Measurements from ENCODE around the gene TYW3.

The TYW3 gene

DNA sequence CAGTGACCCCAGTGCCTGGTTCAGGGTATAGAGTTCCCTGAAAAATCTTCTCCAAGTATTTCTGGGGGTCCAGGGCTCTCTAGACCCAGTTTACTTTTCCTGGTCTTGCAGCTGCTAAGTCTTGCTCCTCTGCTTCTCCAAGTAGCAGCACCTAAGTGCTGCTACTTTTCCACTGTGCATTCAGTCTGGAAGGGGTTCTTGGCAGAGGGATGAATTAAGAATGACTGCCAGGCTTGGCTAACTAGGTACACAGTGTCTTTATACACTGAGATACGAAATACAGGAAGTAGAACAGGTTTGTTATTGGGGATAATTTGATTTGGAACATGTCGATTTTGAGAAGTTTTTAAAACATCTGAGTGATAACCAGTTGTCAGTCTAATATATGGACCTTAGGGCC is 35.1 kb upstream of the TYW3 start:
- Histone ChIP-seq H3K9me3 (ENCODE audit: control insufficient read depth, low read length) (no peaks in the 10 kb centered on the region), H3K4me2 (ENCODE audit: low read length, poor library complexity, severe bottlenecking) (no peak overlapping the region), H2BK5ac (ENCODE audit: low read depth, low read length, poor library complexity, severe bottlenecking) (no peak overlapping the region), H4K8ac (ENCODE audit: low read length) (no peak overlapping the region), H2BK15ac (ENCODE audit: low read depth, poor library complexity, severe bottlenecking) (no peak overlapping the region), H3K9ac (ENCODE audit: low read length) (no peak overlapping the region), H3K23ac (ENCODE audit: low read length in 2 of 2) (no peak overlapping the region), H3K27me3 (ENCODE audit: control insufficient read depth in 1 of 2, insufficient read depth in 1 of 2, low read length in 2 of 2) (no peaks in the 10 kb centered on the region), H3K4ac (ENCODE audit: low read depth in 1 of 2, low read length in 2 of 2) (no peak overlapping the region), H3K14ac (ENCODE audit: low read length in 2 of 2) (no peak overlapping the region), H3K18ac (ENCODE audit: low read depth in 1 of 2, low read length in 2 of 2) (no peak overlapping the region), H3K4me3 (ENCODE audit: insufficient read depth in 1 of 2, low read depth in 1 of 2, low read length in 2 of 2) (no peak overlapping the region), H2BK12ac (ENCODE audit: low read length in 2 of 2) (no peak overlapping the region), H3K27ac (ENCODE audit: low read length, poor library complexity, severe bottlenecking) (no peak overlapping the region), H3K79me1 (replicated peaks; ENCODE audit: low read length, poor library complexity, severe bottlenecking) (no peaks in the 10 kb centered on the region), H3K4me1 (ENCODE audit: control insufficient read depth, insufficient read depth, low read depth, low read length) (no peaks in the 10 kb centered on the region), H2AFZ (ENCODE audit: low read depth, low read length) (no peak overlapping the region), H2AK5ac (ENCODE audit: low read length, severe bottlenecking) (no peak overlapping the region), H2BK120ac (ENCODE audit: low read depth, low read length) (no peak overlapping the region), H4K91ac (ENCODE audit: low read length) (no peak overlapping the region), H3K36me3 (ENCODE audit: control insufficient read depth in 1 of 2, insufficient read depth in 2 of 2, low read depth in 1 of 2, low read length in 2 of 2) (peaks cover 0 to 9% of the 10 kb centered on the region in 2 experiments)
- WGBS, result 71% methylated on average over 2 of the region's 2 CpGs
- no peak for DNase-seq

GRCh38 chr1:74699331-74699730 is 33.6 kb upstream of the TYW3 start:
- H2AK5ac ChIP-seq (ENCODE audit: low read length, severe bottlenecking), result no peak overlapping the region
- H4K8ac ChIP-seq (ENCODE audit: low read length), result no peak overlapping the region

DNA sequence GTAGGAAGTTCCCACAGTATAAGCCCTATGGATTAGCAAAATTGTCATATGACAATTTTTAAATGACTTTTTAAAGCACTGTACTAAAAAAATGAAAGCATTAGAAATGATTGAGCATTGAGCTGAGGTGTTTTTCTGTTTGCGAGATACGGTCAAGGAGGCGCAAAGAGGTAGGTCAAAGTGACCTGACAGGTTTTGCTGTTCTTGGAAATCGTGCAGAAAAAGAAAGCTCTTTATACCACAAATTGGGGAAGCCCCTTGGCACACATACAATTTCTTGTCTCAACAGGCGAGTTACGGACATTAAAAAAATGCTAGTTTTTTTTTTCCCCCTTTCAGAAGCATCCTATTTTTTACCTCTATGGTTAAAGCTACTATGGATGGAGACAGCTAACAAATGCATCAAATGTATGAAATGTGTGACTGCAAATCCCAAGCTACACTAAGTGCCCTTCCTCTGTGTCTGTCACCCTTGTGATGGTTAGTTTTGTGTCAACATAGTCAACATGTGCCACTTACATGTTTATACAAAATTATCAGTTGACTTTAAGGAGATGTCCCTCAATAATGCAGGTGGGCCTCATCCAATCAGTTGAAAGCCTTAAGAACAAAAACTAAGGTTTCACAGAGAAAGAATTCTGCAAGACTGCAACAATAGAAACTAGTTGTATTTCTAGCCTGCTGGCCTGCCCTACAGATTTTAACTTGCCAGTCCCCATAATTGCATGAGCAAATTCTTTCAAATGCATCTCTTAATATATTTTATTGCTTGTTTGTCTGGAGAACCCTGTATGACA is 29.4 kb upstream of the TYW3 start:
- H3K9ac ChIP-seq (ENCODE audit: low read length), result no peak overlapping the region
- H3K23ac ChIP-seq (ENCODE audit: low read length in 2 of 2), result no peak overlapping the region
- H2BK15ac ChIP-seq (ENCODE audit: low read depth, poor library complexity, severe bottlenecking), result no peak overlapping the region
- no peak overlapping the region for H2BK5ac ChIP-seq (ENCODE audit: low read depth, low read length, poor library complexity, severe bottlenecking)
- no peak overlapping the region for H3K4ac ChIP-seq (ENCODE audit: low read depth in 1 of 2, low read length in 2 of 2)
- no peak overlapping the region for H2BK120ac ChIP-seq (ENCODE audit: low read depth, low read length)
- H4K91ac ChIP-seq (ENCODE audit: low read length), result no peak overlapping the region
- H3K4me1 ChIP-seq (ENCODE audit: control insufficient read depth, insufficient read depth, low read depth, low read length), result no peaks in the 10 kb centered on the region
- H2AFZ ChIP-seq (ENCODE audit: low read depth, low read length), result no peak overlapping the region
- no peak for DNase-seq
- WGBS, result 92% methylated on average over 4 of the region's 6 CpGs
- H3K27ac ChIP-seq (ENCODE audit: low read length, poor library complexity, severe bottlenecking), result no peak overlapping the region
- peaks cover 0 to 58% of the 10 kb centered on the region in 2 experiments for H3K36me3 ChIP-seq (ENCODE audit: control insufficient read depth in 1 of 2, insufficient read depth in 2 of 2, low read depth in 1 of 2, low read length in 2 of 2)
- no peak overlapping the region for H4K8ac ChIP-seq (ENCODE audit: low read length)
- H3K4me3 ChIP-seq (ENCODE audit: insufficient read depth in 1 of 2, low read depth in 1 of 2, low read length in 2 of 2), result no peak overlapping the region
- H3K9me3 ChIP-seq (ENCODE audit: control insufficient read depth, low read length), result no peaks in the 10 kb centered on the region
- H3K18ac ChIP-seq (ENCODE audit: low read depth in 1 of 2, low read length in 2 of 2), result no peak overlapping the region
- H2AK5ac ChIP-seq (ENCODE audit: low read length, severe bottlenecking), result no peak overlapping the region
- H2BK12ac ChIP-seq (ENCODE audit: low read length in 2 of 2), result no peak overlapping the region
- no peak overlapping the region for H3K4me2 ChIP-seq (ENCODE audit: low read length, poor library complexity, severe bottlenecking)
- H3K14ac ChIP-seq (ENCODE audit: low read length in 2 of 2), result no peak overlapping the region
- no peaks in the 10 kb centered on the region for H3K27me3 ChIP-seq (ENCODE audit: control insufficient read depth in 1 of 2, insufficient read depth in 1 of 2, low read length in 2 of 2)
- no peaks in the 10 kb centered on the region for H3K79me1 ChIP-seq (replicated peaks; ENCODE audit: low read length, poor library complexity, severe bottlenecking)

More at GRCh38 chr1:74699331-74699730, 33.6 kb upstream of the TYW3 start:
- Histone ChIP-seq H3K18ac (ENCODE audit: low read depth in 1 of 2, low read length in 2 of 2) (no peak overlapping the region), H2BK12ac (ENCODE audit: low read length in 2 of 2) (no peak overlapping the region), H3K23ac (ENCODE audit: low read length in 2 of 2) (no peak overlapping the region), H3K27ac (ENCODE audit: low read length, poor library complexity, severe bottlenecking) (no peak overlapping the region), H3K9ac (ENCODE audit: low read length) (no peak overlapping the region), H2BK5ac (ENCODE audit: low read depth, low read length, poor library complexity, severe bottlenecking) (no peak overlapping the region), H3K4me3 (ENCODE audit: insufficient read depth in 1 of 2, low read depth in 1 of 2, low read length in 2 of 2) (no peak overlapping the region), H3K9me3 (ENCODE audit: control insufficient read depth, low read length) (no peaks in the 10 kb centered on the region), H3K4me2 (ENCODE audit: low read length, poor library complexity, severe bottlenecking) (no peak overlapping the region), H3K79me1 (replicated peaks; ENCODE audit: low read length, poor library complexity, severe bottlenecking) (no peaks in the 10 kb centered on the region), H4K91ac (ENCODE audit: low read length) (no peak overlapping the region), H3K27me3 (ENCODE audit: control insufficient read depth in 1 of 2, insufficient read depth in 1 of 2, low read length in 2 of 2) (no peaks in the 10 kb centered on the region), H2BK120ac (ENCODE audit: low read depth, low read length) (no peak overlapping the region), H3K4me1 (ENCODE audit: control insufficient read depth, insufficient read depth, low read depth, low read length) (no peaks in the 10 kb centered on the region), H3K14ac (ENCODE audit: low read length in 2 of 2) (no peak overlapping the region), H3K4ac (ENCODE audit: low read depth in 1 of 2, low read length in 2 of 2) (no peak overlapping the region), H2BK15ac (ENCODE audit: low read depth, poor library complexity, severe bottlenecking) (no peak overlapping the region), H3K36me3 (ENCODE audit: control insufficient read depth in 1 of 2, insufficient read depth in 2 of 2, low read depth in 1 of 2, low read length in 2 of 2) (peaks cover 0 to 24% of the 10 kb centered on the region in 2 experiments), H2AFZ (ENCODE audit: low read depth, low read length) (no peak overlapping the region)
- no peak for DNase-seq

DNA sequence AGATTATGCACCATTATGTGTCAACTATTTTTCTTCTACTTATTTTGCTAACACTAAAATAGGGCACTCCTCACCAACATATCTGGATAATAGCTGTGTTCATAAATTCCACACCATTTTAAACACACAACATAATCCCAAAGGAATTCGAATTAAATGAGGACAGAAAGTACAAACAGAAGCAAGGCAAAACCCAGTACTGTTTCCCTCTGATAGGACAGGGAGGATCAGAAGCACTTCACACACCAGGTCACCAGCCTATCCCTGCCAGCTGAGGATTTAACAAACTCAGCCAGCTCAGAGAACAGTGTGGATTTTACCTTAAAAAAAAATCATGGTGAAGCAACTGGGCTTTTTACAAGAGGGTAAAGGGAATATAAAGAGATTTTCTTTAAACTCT is 20.1 kb upstream of the TYW3 start:
- Histone ChIP-seq H4K91ac (ENCODE audit: low read length) (no peak overlapping the region), H3K36me3 (ENCODE audit: control insufficient read depth in 1 of 2, insufficient read depth in 2 of 2, low read depth in 1 of 2, low read length in 2 of 2) (peaks cover 7 to 95% of the 10 kb centered on the region in 2 experiments), H2BK12ac (ENCODE audit: low read length in 2 of 2) (no peak overlapping the region), H2AK5ac (ENCODE audit: low read length, severe bottlenecking) (no peak overlapping the region), H3K4me2 (ENCODE audit: low read length, poor library complexity, severe bottlenecking) (no peak overlapping the region), H3K9me3 (ENCODE audit: control insufficient read depth, low read length) (no peaks in the 10 kb centered on the region), H3K4me1 (ENCODE audit: control insufficient read depth, insufficient read depth, low read depth, low read length) (peaks cover 1% of the 10 kb centered on the region), H3K79me1 (replicated peaks; ENCODE audit: low read length, poor library complexity, severe bottlenecking) (peaks cover 4% of the 10 kb centered on the region), H4K8ac (ENCODE audit: low read length) (no peak overlapping the region), H2BK120ac (ENCODE audit: low read depth, low read length) (no peak overlapping the region), H3K27ac (ENCODE audit: low read length, poor library complexity, severe bottlenecking) (no peak overlapping the region), H3K18ac (ENCODE audit: low read depth in 1 of 2, low read length in 2 of 2) (no peak overlapping the region), H3K14ac (ENCODE audit: low read length in 2 of 2) (no peak overlapping the region), H2AFZ (ENCODE audit: low read depth, low read length) (no peak overlapping the region), H3K4ac (ENCODE audit: low read depth in 1 of 2, low read length in 2 of 2) (no peak overlapping the region), H3K27me3 (ENCODE audit: control insufficient read depth in 1 of 2, insufficient read depth in 1 of 2, low read length in 2 of 2) (no peaks in the 10 kb centered on the region), H2BK5ac (ENCODE audit: low read depth, low read length, poor library complexity, severe bottlenecking) (no peak overlapping the region), H3K23ac (ENCODE audit: low read length in 2 of 2) (no peak overlapping the region), H3K4me3 (ENCODE audit: insufficient read depth in 1 of 2, low read depth in 1 of 2, low read length in 2 of 2) (no peak overlapping the region), H3K9ac (ENCODE audit: low read length) (no peak overlapping the region), H2BK15ac (ENCODE audit: low read depth, poor library complexity, severe bottlenecking) (no peak overlapping the region)
- DNase-seq, result peak; percentile 15
- WGBS, result 44% methylated on average over 1 of the region's 1 CpG

Data from mesenchymal stem cell (in vitro differentiated cells and primary cell).